Activated gamma-delta T cell treated with anti-CD3 and anti-CD28 coated beads, Interleukin-2, amount 50 U/mL, for 16 hours (primary cell): ENCODE results near the gene COL5A2.

ENCODE experiments used
- DNase-seq: peaks from one replicate; pipeline ENCODE4 v3.0.0-alpha.2; 2020; ENCODE audit warnings: low read depth

Gene COL5A2

GRCh38 chr2:189179570-189179950 lies at the start of gene COL5A2:
Gene COL5A2 (minus strand): TSS chr2:189179761. CDS start chr2:189179604, 157 bp downstream.
- DNase-seq, result no peak

GRCh38 chr2:189226017-189226416 lies 46.5 kb upstream of the COL5A2 start:
- no peak for DNase-seq

- no peak for DNase-seq
Measured at GRCh38 chr2:189225032-189225431, 45.5 kb upstream of the COL5A2 start.

GRCh38 chr2:189222468-189223105 lies 43.0 kb upstream of the COL5A2 start:
- DNase-seq, result no peak

GRCh38 chr2:189221811-189222467 lies 42.4 kb upstream of the COL5A2 start:
- DNase-seq, result no peak

- DNase-seq, result no peak
Measured at GRCh38 chr2:189218236-189218635, 38.7 kb upstream of the COL5A2 start.

- DNase-seq, result no peak
Measured at GRCh38 chr2:189217541-189217940, 38.0 kb upstream of the COL5A2 start.

- DNase-seq, result no peak
Measured at GRCh38 chr2:189217051-189217450, 37.5 kb upstream of the COL5A2 start.

GRCh38 chr2:189214484-189214883 lies 34.9 kb upstream of the COL5A2 start:
- no peak for DNase-seq

GRCh38 chr2:189213250-189213649 lies 33.7 kb upstream of the COL5A2 start:
- no peak for DNase-seq

GRCh38 chr2:189210250-189211087 lies 30.9 kb upstream of the COL5A2 start:
- DNase-seq, result no peak

- DNase-seq, result no peak
Measured at GRCh38 chr2:189208254-189208653, 28.7 kb upstream of the COL5A2 start.

GRCh38 chr2:189204322-189204941 lies 24.9 kb upstream of the COL5A2 start:
- no peak for DNase-seq

- DNase-seq, result no peak
Measured at GRCh38 chr2:189203177-189203799, 23.7 kb upstream of the COL5A2 start.

GRCh38 chr2:189199797-189200196 lies 20.2 kb upstream of the COL5A2 start:
- DNase-seq, result no peak

- no peak for DNase-seq
Measured at GRCh38 chr2:189192766-189193165, 13.2 kb upstream of the COL5A2 start.

GRCh38 chr2:189191766-189192165 lies 12.2 kb upstream of the COL5A2 start:
- DNase-seq, result no peak

- DNase-seq, result no peak
Measured at GRCh38 chr2:189190685-189191084, 11.1 kb upstream of the COL5A2 start.

- DNase-seq, result no peak
Measured at GRCh38 chr2:189188115-189188805, 8.7 kb upstream of the COL5A2 start.

GRCh38 chr2:189183170-189183569 lies 3.6 kb upstream of the COL5A2 start:
- no peak for DNase-seq

- DNase-seq, result no peak
Measured at GRCh38 chr2:189181706-189182105, 2.1 kb upstream of the COL5A2 start.
